Measurements from ENCODE around the gene GPATCH2.
A peak's percentile ranks its signal among the peaks of the same experiment; 100 is the strongest.
"Not testable (repeated sequence)": the region's sequence is repeated elsewhere in the genome, so short reads cannot be mapped to it uniquely, and the experiment has no call there.

The GPATCH2 gene

GRCh38 chr1:217449370-217449769, 181.5 kb downstream of the GPATCH2 start:
- DNase-seq (ENCODE audit: low read depth, low spot score), result no peak

- DNase-seq (ENCODE audit: low read depth, low spot score), result no peak
Observed at GRCh38 chr1:217443845-217444244, 187.0 kb downstream of the GPATCH2 start.

- peak; percentile 49 for DNase-seq (ENCODE audit: low read depth, low spot score)
Observed at GRCh38 chr1:217437376-217437775, 193.5 kb downstream of the GPATCH2 start.

GRCh38 chr1:217435204-217435603, 195.7 kb downstream of the GPATCH2 start:
- DNase-seq (ENCODE audit: low read depth, low spot score), result no peak

- DNase-seq (ENCODE audit: low read depth, low spot score), result no peak
Observed at GRCh38 chr1:217433664-217434063, 197.2 kb downstream of the GPATCH2 start.

GRCh38 chr1:217432339-217432738, 198.6 kb downstream of the GPATCH2 start:
- no peak for DNase-seq (ENCODE audit: low read depth, low spot score)

- DNase-seq (ENCODE audit: low read depth, low spot score), result no peak
Observed at GRCh38 chr1:217431395-217431794, 199.5 kb downstream of the GPATCH2 start.

GRCh38 chr1:217425422-217425821, 205.5 kb downstream of the GPATCH2 start:
- no peak for DNase-seq (ENCODE audit: low read depth, low spot score)

- DNase-seq (ENCODE audit: low read depth, low spot score), result no peak
Observed at GRCh38 chr1:217419194-217419551, 211.7 kb downstream of the GPATCH2 start.

- no peak for DNase-seq (ENCODE audit: low read depth, low spot score)
Observed at GRCh38 chr1:217418269-217419193, 212.4 kb downstream of the GPATCH2 start.

- no peak for DNase-seq (ENCODE audit: low read depth, low spot score)
Observed at GRCh38 chr1:217417363-217417762, 213.5 kb downstream of the GPATCH2 start.

GRCh38 chr1:217407534-217408001, 223.3 kb downstream of the GPATCH2 start:
- DNase-seq (ENCODE audit: low read depth, low spot score), result no peak

GRCh38 chr1:217403026-217403720, 227.7 kb downstream of the GPATCH2 start:
- DNase-seq (ENCODE audit: low read depth, low spot score), result peak; percentile 5

GRCh38 chr1:217402301-217402700, 228.6 kb downstream of the GPATCH2 start:
- no peak for DNase-seq (ENCODE audit: low read depth, low spot score)

GRCh38 chr1:217393896-217394295, 237.0 kb downstream of the GPATCH2 start:
- no peak for DNase-seq (ENCODE audit: low read depth, low spot score)

- DNase-seq (ENCODE audit: low read depth, low spot score), result no peak
Observed at GRCh38 chr1:217392441-217392840, 238.4 kb downstream of the GPATCH2 start.

GRCh38 chr1:217389895-217390294, 241.0 kb downstream of the GPATCH2 start:
- DNase-seq (ENCODE audit: low read depth, low spot score), result no peak

- DNase-seq (ENCODE audit: low read depth, low spot score), result no peak
Observed at GRCh38 chr1:217388522-217389065, 242.3 kb downstream of the GPATCH2 start.

- not testable (repeated sequence) for DNase-seq (ENCODE audit: low read depth, low spot score)
Observed at GRCh38 chr1:217381773-217382172, 249.1 kb downstream of the GPATCH2 start.

- DNase-seq (ENCODE audit: low read depth, low spot score), result not testable (repeated sequence)
Observed at GRCh38 chr1:217379804-217380203, 251.1 kb downstream of the GPATCH2 start.

GRCh38 chr1:217379336-217379735, 251.6 kb downstream of the GPATCH2 start:
- no peak for DNase-seq (ENCODE audit: low read depth, low spot score)
